Measurements from ENCODE around the gene KIF18B.

KIF18B gene

GRCh38 chr17:44892250-44892649 lies 55.3 kb downstream of the KIF18B start:
- H3K4me3 ChIP-seq = no peak overlapping the region
- H3K27ac ChIP-seq = no peak overlapping the region

GRCh38 chr17:44889003-44889402 lies 58.6 kb downstream of the KIF18B start:
- H3K27ac ChIP-seq = no peak overlapping the region
- H3K4me3 ChIP-seq = no peak overlapping the region

GRCh38 chr17:44887971-44888954 lies 59.3 kb downstream of the KIF18B start:
- Histone ChIP-seq H3K27ac (no peak overlapping the region), H3K4me3 (no peak overlapping the region)

GRCh38 chr17:44887016-44887415 lies 60.6 kb downstream of the KIF18B start:
- no peak overlapping the region for H3K27ac ChIP-seq

GRCh38 chr17:44884941-44885340 lies 62.6 kb downstream of the KIF18B start:
- H3K27ac ChIP-seq = no peak overlapping the region

More at GRCh38 chr17:44887016-44887415, 60.6 kb downstream of the KIF18B start:
- no peak overlapping the region for H3K4me3 ChIP-seq

GRCh38 chr17:44881145-44881544 lies 66.4 kb downstream of the KIF18B start:
- Histone ChIP-seq H3K27ac (no peak overlapping the region), H3K4me3 (no peak overlapping the region)

More at GRCh38 chr17:44884941-44885340, 62.6 kb downstream of the KIF18B start:
- H3K4me3 ChIP-seq = no peak overlapping the region

GRCh38 chr17:44880062-44880461 lies 67.5 kb downstream of the KIF18B start:
- Histone ChIP-seq H3K4me3 (no peak overlapping the region), H3K27ac (no peak overlapping the region)

- H3K27ac ChIP-seq = no peak overlapping the region
- no peak overlapping the region for H3K4me3 ChIP-seq
Measured at GRCh38 chr17:44879376-44879775, 68.2 kb downstream of the KIF18B start.

GRCh38 chr17:44878627-44879221 lies 68.8 kb downstream of the KIF18B start:
- H3K4me3 ChIP-seq = no peak overlapping the region
- no peak overlapping the region for H3K27ac ChIP-seq

- Histone ChIP-seq H3K4me3 (no peak overlapping the region), H3K27ac (no peak overlapping the region)
Measured at GRCh38 chr17:44877121-44877520, 70.5 kb downstream of the KIF18B start.

GRCh38 chr17:44875761-44876160 lies 71.8 kb downstream of the KIF18B start:
- Histone ChIP-seq H3K4me3 (no peak overlapping the region), H3K27ac (no peak overlapping the region)
